ENCODE measurements around the gene SNUPN.

Gene SNUPN

DNA sequence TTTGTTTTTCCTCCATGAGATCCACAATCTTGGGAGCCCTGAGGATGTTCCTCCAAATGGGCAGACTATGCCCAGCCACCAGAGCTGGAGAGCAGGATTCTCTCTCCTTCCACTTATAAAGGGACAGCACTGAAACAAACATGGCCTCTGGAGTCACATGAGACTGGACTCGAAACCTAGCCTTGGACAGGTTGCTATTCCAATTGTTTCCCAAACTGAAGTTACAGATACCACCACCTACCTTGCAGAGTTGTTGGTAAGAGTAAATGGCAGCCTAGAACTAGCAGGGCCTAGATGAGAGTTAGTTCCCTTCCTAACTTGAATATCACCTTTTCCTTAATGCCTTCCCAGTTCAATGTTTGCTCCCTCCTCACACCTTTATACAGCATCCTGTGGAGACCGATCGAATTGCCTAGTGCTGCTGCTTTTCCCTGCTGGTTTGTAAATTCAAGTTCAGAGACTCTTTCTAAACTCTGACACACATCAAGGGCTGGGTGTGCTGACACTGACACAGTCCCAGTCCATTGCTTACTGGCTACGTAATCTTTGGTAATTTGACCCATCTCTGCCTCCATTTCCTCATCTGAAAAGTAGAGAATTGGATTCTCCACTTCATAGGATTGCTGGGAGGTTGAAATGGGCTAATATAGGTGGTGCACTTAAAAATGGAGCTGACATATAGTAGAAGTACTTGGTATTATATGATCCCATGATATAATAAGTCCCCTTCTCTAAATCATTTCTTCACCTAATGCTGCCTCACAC, 11.9 kb upstream of the SNUPN start:
- TF ChIP-seq, protein P1, sequence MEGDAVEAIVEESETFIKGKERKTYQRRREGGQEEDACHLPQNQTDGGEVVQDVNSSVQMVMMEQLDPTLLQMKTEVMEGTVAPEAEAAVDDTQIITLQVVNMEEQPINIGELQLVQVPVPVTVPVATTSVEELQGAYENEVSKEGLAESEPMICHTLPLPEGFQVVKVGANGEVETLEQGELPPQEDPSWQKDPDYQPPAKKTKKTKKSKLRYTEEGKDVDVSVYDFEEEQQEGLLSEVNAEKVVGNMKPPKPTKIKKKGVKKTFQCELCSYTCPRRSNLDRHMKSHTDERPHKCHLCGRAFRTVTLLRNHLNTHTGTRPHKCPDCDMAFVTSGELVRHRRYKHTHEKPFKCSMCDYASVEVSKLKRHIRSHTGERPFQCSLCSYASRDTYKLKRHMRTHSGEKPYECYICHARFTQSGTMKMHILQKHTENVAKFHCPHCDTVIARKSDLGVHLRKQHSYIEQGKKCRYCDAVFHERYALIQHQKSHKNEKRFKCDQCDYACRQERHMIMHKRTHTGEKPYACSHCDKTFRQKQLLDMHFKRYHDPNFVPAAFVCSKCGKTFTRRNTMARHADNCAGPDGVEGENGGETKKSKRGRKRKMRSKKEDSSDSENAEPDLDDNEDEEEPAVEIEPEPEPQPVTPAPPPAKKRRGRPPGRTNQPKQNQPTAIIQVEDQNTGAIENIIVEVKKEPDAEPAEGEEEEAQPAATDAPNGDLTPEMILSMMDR (IDR thresholded peaks at IDR 0.05) = no peak

DNA sequence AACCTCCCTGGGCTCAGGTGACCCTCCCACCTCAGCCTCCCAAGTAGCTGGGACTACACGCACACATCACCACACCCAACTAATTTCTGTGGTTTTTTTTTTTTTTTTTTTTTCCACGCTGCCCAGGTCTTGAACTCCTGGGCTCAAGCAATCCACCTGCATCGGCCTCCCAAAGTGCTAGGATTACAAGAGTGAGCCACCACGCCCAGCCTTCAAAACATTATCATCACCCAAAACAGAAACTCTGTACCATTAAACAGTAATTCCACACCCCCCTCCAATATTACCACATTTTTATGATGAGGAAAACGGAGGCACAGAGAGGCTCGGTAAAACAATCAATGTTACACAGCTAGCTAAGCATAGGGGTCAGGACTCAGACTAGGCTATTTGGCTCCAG, 10.5 kb upstream of the SNUPN start:
- TF ChIP-seq, protein P1 (IDR thresholded peaks at IDR 0.05) = no peak

DNA sequence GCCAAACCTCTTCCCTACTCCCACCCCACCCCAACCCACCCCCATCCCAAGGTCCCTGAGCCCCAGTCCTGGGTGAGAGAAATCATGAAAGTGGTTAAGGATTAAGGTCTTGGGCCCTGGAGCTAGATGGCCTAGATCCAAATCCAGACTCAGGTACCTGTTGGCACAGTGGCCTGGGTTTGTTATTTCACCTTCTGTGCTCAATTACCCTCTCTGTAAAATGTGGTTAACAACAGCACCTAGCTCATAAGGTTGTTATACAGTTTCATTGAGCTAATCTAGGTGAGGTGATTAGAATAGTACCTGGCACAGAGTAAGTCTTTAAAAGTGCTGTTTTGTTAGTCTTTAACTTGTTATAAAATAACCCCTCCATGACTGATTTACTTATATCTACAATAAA, 6.4 kb upstream of the SNUPN start:
- TF ChIP-seq, protein P1 (IDR thresholded peaks at IDR 0.05) = no peak

DNA sequence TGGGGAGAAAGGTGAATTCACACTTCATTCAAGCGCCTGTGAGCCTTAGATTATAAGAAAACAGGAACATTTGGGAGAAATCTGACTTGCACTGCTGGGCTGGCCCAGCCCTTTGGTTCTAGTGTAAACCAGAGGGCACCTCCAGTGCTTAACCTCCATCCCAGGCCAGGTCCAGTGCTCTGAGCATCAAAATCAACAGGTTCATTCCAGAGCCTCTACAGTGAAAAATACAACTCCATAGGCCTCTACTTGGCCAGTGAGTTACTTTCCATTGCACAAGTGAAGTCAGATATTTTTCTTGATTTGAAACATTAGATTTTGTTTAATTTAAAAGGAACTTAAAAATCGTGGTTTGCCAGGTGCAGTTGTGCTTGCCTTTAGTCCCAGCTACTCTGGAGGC, 3.0 kb downstream of the SNUPN start:
- TF ChIP-seq, protein P1 (IDR thresholded peaks at IDR 0.05) = no peak

DNA sequence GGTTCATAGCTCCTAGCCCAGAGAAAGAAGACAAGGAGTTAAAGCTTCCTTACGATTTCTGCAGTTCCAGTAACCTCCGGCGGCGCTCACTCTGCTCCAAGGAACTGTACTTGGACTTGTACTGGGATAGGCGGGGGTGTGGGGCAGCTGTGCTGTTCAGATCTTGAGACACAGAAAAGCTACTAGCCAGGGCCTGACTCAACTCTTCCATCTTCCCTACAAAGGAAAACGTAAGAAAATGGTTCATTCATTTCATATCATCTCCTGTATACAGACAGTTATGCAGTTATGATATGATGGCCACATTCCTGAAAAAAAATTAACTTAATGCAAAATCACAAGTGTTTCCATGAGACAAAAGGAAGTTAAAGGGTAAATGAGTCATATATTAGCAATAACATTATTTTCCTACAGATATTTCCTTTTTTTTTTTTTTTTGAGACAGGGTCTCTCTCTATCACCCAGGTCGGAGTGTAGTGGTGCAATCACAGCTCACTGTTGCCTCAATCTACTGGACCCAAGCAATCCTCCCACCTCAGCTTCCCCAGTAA, 4.6 kb downstream of the SNUPN start:
- TF ChIP-seq, protein P1 (IDR thresholded peaks at IDR 0.05) = no peak

DNA sequence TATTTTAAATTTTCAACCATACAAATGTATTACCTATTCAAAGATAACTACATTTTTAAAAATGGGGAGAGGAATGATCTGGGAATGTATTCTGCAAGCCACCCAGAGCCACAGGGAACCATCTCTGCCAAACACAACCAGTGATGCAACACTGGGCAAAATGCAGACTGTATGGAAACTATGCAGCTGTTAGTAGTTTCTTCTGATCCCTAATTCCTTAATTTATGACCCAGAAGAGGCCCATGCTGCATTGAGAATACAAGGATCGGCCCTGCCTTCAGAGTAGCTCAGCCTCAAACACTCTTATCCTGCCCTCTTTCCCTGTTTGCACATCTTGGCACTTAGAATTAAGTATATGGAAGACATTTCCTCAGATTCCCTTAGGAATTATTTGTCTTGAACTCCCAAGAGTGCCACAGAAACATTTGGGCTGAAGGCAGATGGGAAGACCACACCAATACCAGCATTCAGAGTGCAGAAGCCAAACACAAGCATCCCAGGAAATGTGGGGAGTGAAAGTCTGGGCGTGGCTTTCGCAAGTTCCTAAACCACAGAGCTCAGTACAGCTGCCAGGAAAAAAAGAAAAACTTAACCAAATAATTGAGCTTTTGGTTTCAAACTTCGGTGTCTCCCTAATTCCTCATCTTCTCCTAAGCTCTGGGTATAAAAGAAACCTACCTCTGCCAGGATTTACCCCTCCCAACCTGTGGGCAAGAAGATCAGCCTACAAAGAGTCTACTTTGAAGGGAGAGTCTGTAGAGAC, 5.3 kb downstream of the SNUPN start:
- TF ChIP-seq, protein P1 (IDR thresholded peaks at IDR 0.05) = no peak

DNA sequence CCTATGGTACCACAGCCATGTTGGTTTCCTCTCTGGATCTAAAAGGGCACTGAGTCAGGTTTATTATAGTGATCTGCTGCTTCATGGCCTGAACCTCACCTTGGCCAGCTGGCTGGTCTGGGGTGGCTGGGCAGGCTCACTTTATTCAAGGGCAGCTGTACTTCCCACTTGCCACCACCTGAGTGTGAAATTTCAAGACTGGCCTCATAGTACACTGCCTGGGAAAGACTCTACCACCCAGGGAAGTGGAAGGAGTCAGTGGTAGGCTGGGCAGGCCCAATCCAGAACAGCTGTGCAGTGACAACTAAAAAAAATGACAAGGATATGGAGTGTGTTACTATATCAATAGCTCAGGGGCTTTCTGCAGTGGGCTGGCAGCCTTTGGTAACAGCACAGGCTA, 8.8 kb downstream of the SNUPN start:
- TF ChIP-seq, protein P1 (IDR thresholded peaks at IDR 0.05) = no peak
